ENCODE measurements around the gene SLC9C1.

DNA sequence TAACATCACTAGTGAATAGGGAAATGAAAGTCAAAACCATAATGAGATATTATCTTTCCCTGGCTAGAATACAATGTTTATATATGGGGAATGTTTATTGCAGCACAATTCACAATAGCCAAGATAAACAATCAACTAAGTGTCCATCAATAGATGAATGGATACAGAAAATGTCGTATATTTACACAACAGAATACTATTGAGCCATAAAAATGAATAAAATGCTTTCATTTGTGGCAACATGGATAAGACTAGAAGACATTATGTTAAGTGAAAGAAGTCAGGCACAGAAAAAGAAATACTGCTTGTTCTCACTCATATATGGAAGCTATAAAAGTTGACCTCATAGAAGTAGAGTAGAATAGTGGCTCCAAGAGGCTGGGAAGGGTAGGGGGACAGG is 65.2 kb downstream of the SLC9C1 start:
- TF ChIP-seq ZNF274 (IDR thresholded peaks at IDR 0.05; ENCODE audit: low read depth, low read length) (no peak), YY1 (IDR thresholded peaks at IDR 0.05; ENCODE audit: insufficient read depth, insufficient read length) (no peak), SUZ12 (IDR thresholded peaks at IDR 0.05; ENCODE audit: extremely low read depth, insufficient read depth, insufficient read length) (no peak)
